Esophagus muscularis mucosa (tissue), 4 donors: ENCODE results near the gene HOXD11. TPM values are rescaled to one million over a fixed set of nuclear protein-coding genes. Genes with fewer than 3 reads are reported as not detected.

Experiments used
- DNase-seq: peaks from one replicate; pipeline ENCODE4 v3.0.0-alpha.2; 2017; ENCODE audit errors: extremely low spot score
- H3K27ac ChIP-seq, 4 donors: fragments of 200-600 bp; sonication (generic); replicated peaks in 1 of 4; 1 replicate in 3 of 4; 2 replicates in 1 of 4; pipeline ENCODE4 v1.5.1; 2016 to 2019; ENCODE audit warnings: mild to moderate bottlenecking in 1 of 4
- H3K27me3 ChIP-seq, 4 donors: fragments of 200-600 bp; sonication (generic); one replicate each; pipeline versions ENCODE4 v1.5.1 to v1.6.0; 2016 to 2019
- H3K36me3 ChIP-seq, 4 donors: fragments of 200-600 bp; sonication (generic); one replicate each; pipeline ENCODE4 v1.5.1; 2016 to 2019
- H3K4me1 ChIP-seq, 4 donors: fragments of 200-600 bp; sonication (generic); one replicate each; pipeline ENCODE4 v1.5.1; 2016 to 2019
- H3K4me3 ChIP-seq, 4 donors: fragments of 200-600 bp; sonication (generic); 1 replicate in 2 of 4; 2 replicates in 2 of 4; pipeline ENCODE4 v1.5.1; 2016 to 2019; ENCODE audit warnings: mild to moderate bottlenecking in 4 of 4, moderate library complexity in 1 of 4
- H3K9me3 ChIP-seq, 4 donors: fragments of 200-600 bp; sonication (generic); 1 replicate in 3 of 4; 2 replicates in 1 of 4; pipeline ENCODE4 v1.5.1; 2016 to 2019
- EP300 ChIP-seq: sonication (generic); formaldehyde crosslinking; IDR thresholded peaks from one replicate; pipeline ENCODE4 v1.6.1; 2017; ENCODE audit warnings: antibody characterized with exemption
- POLR2A ChIP-seq: fragments of 450-650 bp; IDR thresholded peaks from one replicate; pipeline ENCODE4 v1.6.1; 2017; ENCODE audit warnings: antibody characterized with exemption, moderate library complexity, mild to moderate bottlenecking, low read depth
- POLR2AphosphoS5 ChIP-seq, 2 donors: sonication (generic); formaldehyde crosslinking; IDR thresholded peaks; one replicate each; pipeline ENCODE4 v1.6.1; 2017; ENCODE audit warnings: antibody characterized with exemption in 2 of 2
- WGBS: methylation state at CpG from one replicate; pipeline ENCODE4 v1.1.5; 2018; 5-methylcytosine and 5-hydroxymethylcytosine counted together
- intact Hi-C: fragments of 100-400 bp; cut with DNase I; formaldehyde crosslinking; loops from one replicate; pipeline ENCODE4 v1.15.1; 2023
- total RNA-seq, 4 donors: library from RNA; depleted of rRNA; stranded (reverse); fragments of >200 nt; gene quantifications; one replicate each; pipeline versions ENCODE4 v1.1.0 to v1.2.1, GENCODE V29; 2016
- TF ChIP-seq, protein P1 (sequence below), 3 experiments: fragments of 200-600 bp in 2 of 3; fragments of 450-650 bp in 1 of 3; sonication (generic) in 2 of 3; IDR thresholded peaks; one replicate each; pipeline ENCODE4 v1.5.1; 2017 to 2019; ENCODE audit warnings: antibody characterized with exemption in 3 of 3, mild to moderate bottlenecking in 2 of 3, moderate library complexity in 1 of 3

The HOXD11 gene
- total RNA-seq, 4 donors from 2014 or later = not detected

- no peak for DNase-seq
- Histone ChIP-seq H3K4me3 (peak overlapping the region; percentile 49 to 65 (median 54)), H3K9me3 (no peaks in the 10 kb centered on the region), H3K36me3 (no peaks in the 10 kb centered on the region), H3K27ac (peak overlapping the region in 3 of 4 donors; percentile 22 to 65 (median 37)), H3K27me3 (peaks cover 14 to 91% (median 52%) of the 10 kb centered on the region in 4 donors), H3K4me1 (peaks cover 22 to 41% (median 31%) of the 10 kb centered on the region in 4 donors)
- intact Hi-C loops = loop anchor here (2.0 to 5.0 kb wide), 3 partner anchors 317 to 499 kb away; no protein-coding TSS in a partner anchor
- 18% methylated on average over 25 of the region's 41 CpGs for WGBS
- TF ChIP-seq, protein P1, sequence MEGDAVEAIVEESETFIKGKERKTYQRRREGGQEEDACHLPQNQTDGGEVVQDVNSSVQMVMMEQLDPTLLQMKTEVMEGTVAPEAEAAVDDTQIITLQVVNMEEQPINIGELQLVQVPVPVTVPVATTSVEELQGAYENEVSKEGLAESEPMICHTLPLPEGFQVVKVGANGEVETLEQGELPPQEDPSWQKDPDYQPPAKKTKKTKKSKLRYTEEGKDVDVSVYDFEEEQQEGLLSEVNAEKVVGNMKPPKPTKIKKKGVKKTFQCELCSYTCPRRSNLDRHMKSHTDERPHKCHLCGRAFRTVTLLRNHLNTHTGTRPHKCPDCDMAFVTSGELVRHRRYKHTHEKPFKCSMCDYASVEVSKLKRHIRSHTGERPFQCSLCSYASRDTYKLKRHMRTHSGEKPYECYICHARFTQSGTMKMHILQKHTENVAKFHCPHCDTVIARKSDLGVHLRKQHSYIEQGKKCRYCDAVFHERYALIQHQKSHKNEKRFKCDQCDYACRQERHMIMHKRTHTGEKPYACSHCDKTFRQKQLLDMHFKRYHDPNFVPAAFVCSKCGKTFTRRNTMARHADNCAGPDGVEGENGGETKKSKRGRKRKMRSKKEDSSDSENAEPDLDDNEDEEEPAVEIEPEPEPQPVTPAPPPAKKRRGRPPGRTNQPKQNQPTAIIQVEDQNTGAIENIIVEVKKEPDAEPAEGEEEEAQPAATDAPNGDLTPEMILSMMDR (IDR thresholded peaks at IDR 0.05) = no peak
- TF ChIP-seq POLR2AphosphoS5 (IDR thresholded peaks at IDR 0.05) (no peak), EP300 (no peak), POLR2A (no peak)
Observed at GRCh38 chr2:176139661-176140512, 32.8 kb downstream of the HOXD11 start.

- Histone ChIP-seq H3K27me3 (peaks cover 14 to 91% (median 51%) of the 10 kb centered on the region in 4 donors), H3K36me3 (no peaks in the 10 kb centered on the region), H3K4me3 (peak overlapping the region; percentile 49 to 65 (median 54)), H3K9me3 (no peaks in the 10 kb centered on the region), H3K27ac (peak overlapping the region in 3 of 4 donors; percentile 22 to 37 (median 35)), H3K4me1 (peaks cover 22 to 41% (median 30%) of the 10 kb centered on the region in 4 donors)
- 11% methylated on average over 25 of the region's 48 CpGs for WGBS
- intact Hi-C loops = loop anchor here (2.0 to 5.0 kb wide), 3 partner anchors 317 to 498 kb away; no protein-coding TSS in a partner anchor
- DNase-seq = no peak
- TF ChIP-seq, protein P1 (IDR thresholded peaks at IDR 0.05) = peak; percentile 75 to 92 (median 87)
- no peak for TF ChIP-seq POLR2A
- TF ChIP-seq POLR2AphosphoS5 (IDR thresholded peaks at IDR 0.05) = no peak
- no peak for TF ChIP-seq EP300
Observed at GRCh38 chr2:176140513-176141317, 33.6 kb downstream of the HOXD11 start.

DNA sequence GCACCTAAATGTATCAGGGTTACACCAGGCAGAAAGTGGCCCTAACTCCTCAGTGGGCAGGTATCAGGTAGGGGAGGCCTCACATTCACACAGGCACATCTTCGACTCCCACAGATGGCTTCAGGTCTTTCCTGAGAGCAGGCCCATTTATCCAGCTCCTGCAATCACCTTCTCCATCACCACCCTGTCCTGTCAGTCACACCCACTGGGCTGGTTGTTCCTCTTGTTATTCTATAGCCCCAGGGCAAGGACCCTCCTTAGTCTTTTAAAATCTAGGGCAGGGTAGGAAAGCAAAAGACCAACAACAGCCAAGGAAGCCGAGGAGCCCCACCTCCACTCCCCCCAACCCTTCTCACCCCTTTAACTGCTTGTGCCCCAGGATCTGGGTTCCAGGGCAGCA lies 35.2 kb downstream of the HOXD11 start:
- intact Hi-C loops = loop anchor here (5.0 kb wide), 1 partner anchor 315 kb away; no protein-coding TSS in a partner anchor
- WGBS = 88% methylated on average over 2 of the region's 2 CpGs
- no peak for DNase-seq
- TF ChIP-seq POLR2AphosphoS5 (IDR thresholded peaks at IDR 0.05) = no peak
- TF ChIP-seq EP300 = no peak
- TF ChIP-seq POLR2A = no peak
- TF ChIP-seq, protein P1 (IDR thresholded peaks at IDR 0.05) = no peak
- Histone ChIP-seq H3K36me3 (no peaks in the 10 kb centered on the region), H3K27me3 (peaks cover 8 to 91% (median 44%) of the 10 kb centered on the region in 4 donors), H3K27ac (no peak overlapping the region), H3K4me1 (peaks cover 17 to 29% (median 19%) of the 10 kb centered on the region in 4 donors), H3K9me3 (no peaks in the 10 kb centered on the region), H3K4me3 (no peak overlapping the region)

- TF ChIP-seq, protein P1 (IDR thresholded peaks at IDR 0.05) = no peak
- no peak for TF ChIP-seq POLR2AphosphoS5 (IDR thresholded peaks at IDR 0.05)
- TF ChIP-seq POLR2A = no peak
- no peak for TF ChIP-seq EP300
- intact Hi-C loops = no loop called here
- H3K36me3 ChIP-seq = no peaks in the 10 kb centered on the region
Observed at GRCh38 chr2:176145085-176145969, 38.2 kb downstream of the HOXD11 start.

More at GRCh38 chr2:176145085-176145969, 38.2 kb downstream of the HOXD11 start:
- no peak for DNase-seq
- Histone ChIP-seq H3K4me1 (peaks cover 6 to 15% (median 8%) of the 10 kb centered on the region in 4 donors), H3K27me3 (peaks cover 0 to 91% (median 50%) of the 10 kb centered on the region in 4 donors), H3K27ac (no peak overlapping the region), H3K9me3 (no peaks in the 10 kb centered on the region), H3K4me3 (no peak overlapping the region)
- WGBS = 49% methylated on average over 4 of the region's 4 CpGs
